Heart right ventricle (tissue), 16 donors: Measurements from ENCODE around the gene PPA2. TPM values are rescaled to one million over a fixed set of nuclear protein-coding genes. Genes with fewer than 3 reads are reported as not detected.

Source experiments
- ATAC-seq, 8 donors: fragments of 200-7000 bp; cut with Tn5 transposase; one replicate each; pipeline ENCODE4 v1.9.1; 2020; ENCODE audit warnings: mild to moderate bottlenecking in 8 of 8, moderate library complexity in 8 of 8, moderate number of reproducible peaks in 1 of 8
- DNase-seq, 2 donors: peaks; one replicate each; pipeline ENCODE4 v3.0.0-alpha.2; 2020
- H3K27ac ChIP-seq, 10 donors: fragments of 200-600 bp; sonication (generic) in 2 of 10; one replicate each; pipeline versions ENCODE4 v1.5.0 to v1.8.0; 2020 to 2022; ENCODE audit warnings: mild to moderate bottlenecking in 3 of 10
- H3K27me3 ChIP-seq, 7 donors: fragments of 200-600 bp; one replicate each; pipeline ENCODE4 v1.8.0; 2021 to 2022; ENCODE audit warnings: mild to moderate bottlenecking in 2 of 7
- H3K36me3 ChIP-seq, 9 donors: fragments of 200-600 bp; sonication (generic) in 1 of 9; one replicate each; pipeline versions ENCODE4 v1.5.0 to v1.8.0; 2020 to 2022; ENCODE audit warnings: mild to moderate bottlenecking in 2 of 9
- H3K4me1 ChIP-seq, 9 donors: fragments of 200-600 bp; sonication (generic) in 1 of 9; one replicate each; pipeline versions ENCODE4 v1.5.0 to v1.8.0; 2020 to 2022; ENCODE audit warnings: mild to moderate bottlenecking in 4 of 9
- H3K4me3 ChIP-seq, 10 donors: fragments of 200-600 bp; sonication (generic) in 2 of 10; one replicate each; pipeline versions ENCODE4 v1.5.0 to v1.8.0; 2020 to 2022; ENCODE audit warnings: mild to moderate bottlenecking in 7 of 10, moderate library complexity in 2 of 10
- H3K9me3 ChIP-seq, 11 donors: fragments of 200-600 bp in 10 of 11; sonication (generic) in 2 of 11; one replicate each; pipeline versions ENCODE4 v1.5.0 to v1.8.0; 2013 to 2022; ENCODE audit warnings: mild to moderate bottlenecking in 2 of 11, control low read depth in 1 of 11, moderate library complexity in 1 of 11
- CTCF ChIP-seq, 9 donors: fragments of 200-600 bp; sonication (generic) in 2 of 9; IDR thresholded peaks; one replicate each; pipeline versions ENCODE4 v1.5.0 to v1.8.0; 2021 to 2022; ENCODE audit warnings: antibody characterized with exemption in 9 of 9, mild to moderate bottlenecking in 5 of 9, moderate library complexity in 1 of 9
- WGBS, 2 donors: extraction: QIAGEN DNeasy Blood & Tissue Kit; methylation state at CpG; one replicate each; pipeline ENCODE4 v1.1.7; 2013; ENCODE audit warnings: inconsistent platforms in 1 of 2; 5-methylcytosine and 5-hydroxymethylcytosine counted together
- intact Hi-C, 10 donors: fragments of 100-400 bp; cut with DNase I; formaldehyde crosslinking; loops; one replicate each; pipeline versions ENCODE4 v1.11.1 to v1.14.2; 2022
- long read RNA-seq, 3 donors: library from polyadenylated mRNA; unstranded; transcript quantifications; one replicate each; pipeline ENCODE4 v2.0.0, GENCODE V29; 2020 to 2021
- polyA plus RNA-seq, 2 donors: library from polyadenylated mRNA; stranded (reverse); fragments of 200-250 nt; gene quantifications; one replicate each; pipeline ENCODE4 v1.2.3, GENCODE V29; 2013
- total RNA-seq, 10 donors: library from RNA; stranded (reverse); fragmentation: NEBNext Ultra II Directional in 3 of 10; extraction: Animal tissue kit (Norgen Biotek cat#: 25700) in 3 of 10; gene quantifications; one replicate each; pipeline versions ENCODE4 v1.2.1 to v1.2.4, GENCODE V29; 2021 to 2023
- donor health status: Arrhythmogenic right ventricular cardiomyopathy.
- donor health status: ischemic (EF 13 %, LVEDD 7.1; RV severe dilation, severe dysfunction).
- donor health status: healthy with polysubstance abuse.
- donor health status: DM: no; HTN: yes; CAD: no.
- donor health status: DM: no; HTN: no; CAD: no.
- donor health status: ischemic (EF 25% LVEDD 6.9; RV normal size, moderate dysfunction).
- donor health status: ischemic (EF 25% LVEDD 5.7; RV mildly dilated, moderate dysfunction).
- donor health status: healthy.
- donor health status: DM: yes; HTN: yes; CAD: no.
- donor health status: Ischemic cardiomyopathy.
- donor health status: ischemic (EF 35%, LVEDD 5.7; RV mildly dilated, moderate dysfunction).
- donor health status: nonischemic (EF 11% LVEDD 7.7; RV severe dilation, severe dysfunction).
- donor health status: DM: yes; HTN: yes; CAD: no.
- donor health status: PGD.
- donor health status: ischemic (EF 29% LVEDD 5.4; RV normal size, mild dysfunction).
- donor health status: nonischemic (EF 23%, LVEDD 6.1; RV moderate dilation, normal function).

The PPA2 gene
- 100 to 1,000 TPM in 3 of 10 donors, 10 to 100 TPM in 7; 67.9 to 105 (median 91.6) TPM for total RNA-seq
- 100 to 1,000 TPM in 1 of 2 donors, 10 to 100 TPM in 1; 55.2 to 100 TPM for polyA plus RNA-seq
- long read RNA-seq, donor 1, transcript PPA2-201 (12 exons, 1,684 nt): major isoform, 23 of 46 reads
- long read RNA-seq, donor 1, transcript PPA2-202 (11 exons, 1,414 nt): minor isoform, 8 of 46 reads
- long read RNA-seq, donor 1, partial matches to known transcripts: 8 of 46 reads
- long read RNA-seq, donor 1, other reads (novel, unspliced or antisense): 7 of 46 reads
- long read RNA-seq, donor 2, transcript PPA2-202 (11 exons, 1,414 nt): minor isoform, 17 of 83 reads
- long read RNA-seq, donor 2, transcript PPA2-201 (12 exons, 1,684 nt): major isoform, 36 of 83 reads
- long read RNA-seq, donor 2, partial matches to known transcripts: 2 of 83 reads
- long read RNA-seq, donor 2, other reads (novel, unspliced or antisense): 26 of 83 reads
- long read RNA-seq, donor 3, transcript PPA2-201 (12 exons, 1,684 nt): major isoform, 47 of 86 reads
- long read RNA-seq, donor 3, transcript PPA2-202 (11 exons, 1,414 nt): minor isoform, 8 of 86 reads
- long read RNA-seq, donor 3, partial matches to known transcripts: 2 of 86 reads
- long read RNA-seq, donor 3, other reads (novel, unspliced or antisense): 24 of 86 reads

- H3K36me3 ChIP-seq: no peaks in the 10 kb centered on the region
- H3K4me1 ChIP-seq: peaks cover 5 to 51% (median 40%) of the 10 kb centered on the region in 9 donors
- H3K27ac ChIP-seq: peak within 1 kb of the TSS; percentile 95 to 100 (median 98)
- intact Hi-C loops: loop anchor here in 8 of 10 donors (2.0 to 10.0 kb wide), 3 partner anchors 229 to 331 kb away; partner anchors contain the start of gene TET2 (in 5 of the 8)
- DNase-seq (peak; percentile 86 to 90), ATAC-seq (peak; percentile 95 to 98 (median 96))
- TF ChIP-seq CTCF (IDR thresholded peaks at IDR 0.05): no peak
- H3K27me3 ChIP-seq: no peaks in the 10 kb centered on the region
- peak within 1 kb of the TSS; percentile 64 to 97 (median 90) for H3K4me3 ChIP-seq
- no peaks in the 10 kb centered on the region for H3K9me3 ChIP-seq
- 0% methylated on average over 68 to 72 of the region's 72 CpGs for WGBS, 2 donors
Measured at GRCh38 chr4:105473324-105474098, at the start of gene PPA2. TSS of gene PPA2 (minus strand) at chr4:105474062. CDS start at chr4:105474050, 12 bp downstream.

GRCh38 chr4:105520819-105521790, 47.2 kb upstream of the PPA2 start:
- no peak overlapping the region for H3K27ac ChIP-seq
- H3K36me3 ChIP-seq: no peaks in the 10 kb centered on the region
- WGBS, 2 donors: 13 to 21% methylated on average over 3 of the region's 3 CpGs
- peak; percentile 25 to 70 (median 65) for TF ChIP-seq CTCF (IDR thresholded peaks at IDR 0.05)
- ATAC-seq (peak in 1 of 8 donors; percentile 60), DNase-seq (peak in 1 of 2 donors; percentile 27)
- H3K9me3 ChIP-seq: no peaks in the 10 kb centered on the region
- no peak overlapping the region for H3K4me3 ChIP-seq
- intact Hi-C loops: loop anchor here in 8 of 10 donors (1.0 to 10.0 kb wide), 5 partner anchors 114 to 146 kb away; no protein-coding TSS in a partner anchor
- no peaks in the 10 kb centered on the region for H3K4me1 ChIP-seq
- H3K27me3 ChIP-seq: no peaks in the 10 kb centered on the region

- Histone ChIP-seq H3K36me3 (no peaks in the 10 kb centered on the region), H3K4me1 (no peaks in the 10 kb centered on the region), H3K27ac (no peak overlapping the region), H3K9me3 (peaks cover 0 to 11% (median 0%) of the 10 kb centered on the region in 11 donors), H3K4me3 (no peak overlapping the region), H3K27me3 (no peaks in the 10 kb centered on the region)
- intact Hi-C loops: no loop called here
- ATAC-seq (no peak), DNase-seq (no peak)
- 68 to 73% methylated on average over 2 of the region's 2 CpGs for WGBS, 2 donors
- no peak for TF ChIP-seq CTCF (IDR thresholded peaks at IDR 0.05)
Measured at GRCh38 chr4:105510245-105510644, 36.4 kb upstream of the PPA2 start.
